ENCODE measurements around the gene SAFB2.

SAFB2 gene

GRCh38 chr19:5622465-5623396, at the start of gene SAFB2, which contains the start of gene SAFB:
TSS of gene SAFB2 (minus strand) at chr19:5622776. CDS start at chr19:5622715, 61 bp downstream.
TSS of gene SAFB (plus strand) at chr19:5623083. CDS start at chr19:5623206, 123 bp downstream.
- peak; percentile 99 for DNase-seq

GRCh38 chr19:5671600-5671999, 49.0 kb upstream of the SAFB2 start:
- no peak for DNase-seq

- no peak for DNase-seq
Measured at GRCh38 chr19:5669212-5669611, 46.6 kb upstream of the SAFB2 start.

DNA sequence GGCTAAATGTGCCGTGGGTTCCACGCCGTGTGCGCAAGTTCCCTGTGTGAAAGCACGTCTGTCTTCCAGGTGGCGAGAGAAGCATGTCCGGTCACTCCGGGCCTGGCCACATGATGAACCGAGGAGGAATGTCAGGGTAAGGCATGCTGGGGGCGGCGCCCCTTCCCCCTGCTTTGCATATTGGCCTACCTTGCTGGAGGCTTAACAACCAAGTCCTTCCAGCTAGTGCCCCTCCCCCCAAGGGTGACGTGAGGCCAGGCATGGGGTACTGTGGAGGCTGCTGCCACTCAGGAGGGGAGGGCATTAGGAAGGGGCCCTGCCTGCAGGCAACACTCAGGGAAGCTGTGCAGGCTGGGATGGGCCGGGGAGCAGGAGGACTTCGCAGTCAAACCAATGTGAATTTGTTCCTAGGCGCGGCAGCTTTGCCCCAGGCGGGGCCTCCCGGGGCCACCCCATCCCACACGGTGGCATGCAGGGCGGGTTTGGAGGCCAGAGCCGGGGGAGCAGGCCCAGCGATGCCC, 45.2 kb upstream of the SAFB2 start:
- DNase-seq, result no peak

- DNase-seq, result no peak
Measured at GRCh38 chr19:5666921-5667610, 44.5 kb upstream of the SAFB2 start.

DNA sequence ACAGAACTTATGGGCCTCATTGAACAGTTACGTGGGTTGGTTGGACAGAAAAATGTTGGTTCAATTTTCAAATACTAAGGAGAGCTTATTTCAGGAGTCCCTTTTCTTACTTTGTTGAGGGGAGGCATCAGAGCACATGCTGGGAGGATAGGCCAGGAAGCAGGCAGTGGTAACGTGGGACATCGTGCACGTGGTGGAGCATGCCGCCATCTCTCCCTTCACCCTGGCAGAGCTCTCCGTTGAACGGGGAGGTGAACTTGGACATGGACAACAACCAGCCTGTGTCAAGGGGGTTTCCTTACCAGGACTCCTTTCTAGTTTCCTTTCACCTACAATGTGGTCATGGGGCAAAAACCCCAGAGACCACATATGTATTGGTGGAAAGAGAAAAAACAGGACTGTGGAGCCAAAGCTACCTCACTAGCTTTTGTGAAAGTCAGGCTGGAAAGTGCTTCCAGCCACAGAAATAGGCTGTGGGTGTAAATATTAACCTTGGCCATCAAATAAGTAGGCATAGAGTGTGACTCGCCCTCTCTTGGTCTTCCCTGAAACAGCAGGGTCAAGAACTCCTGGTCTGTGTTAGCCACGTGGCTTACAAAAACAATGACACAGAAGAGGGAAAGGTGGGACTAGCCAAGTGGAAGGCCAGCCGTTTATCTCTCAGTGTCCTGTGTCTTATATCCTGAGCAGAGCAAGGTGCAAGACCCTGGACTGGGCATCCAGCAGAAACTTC, 43.4 kb upstream of the SAFB2 start:
- no peak for DNase-seq

DNA sequence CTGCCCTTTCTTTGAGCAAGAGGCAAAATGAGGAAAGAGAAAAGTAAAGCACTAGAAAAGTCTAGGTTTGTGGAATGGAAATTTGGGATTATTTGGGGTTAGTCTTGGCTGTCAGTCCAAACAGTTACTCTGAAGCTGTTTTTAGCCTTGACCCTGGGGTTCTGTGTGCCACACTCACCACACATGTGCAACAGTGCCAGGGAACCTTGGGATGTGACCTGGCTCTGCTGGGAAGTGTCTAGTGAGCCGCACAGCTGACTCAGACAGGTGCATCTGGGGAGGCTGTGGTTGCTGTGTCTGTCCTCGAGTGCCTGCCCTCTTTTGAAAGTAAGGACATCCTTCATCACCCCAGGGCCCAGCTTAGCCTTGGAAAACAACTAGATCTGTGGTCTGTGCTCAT, 41.9 kb upstream of the SAFB2 start:
- DNase-seq, result no peak

- no peak for DNase-seq
Measured at GRCh38 chr19:5663904-5664303, 41.3 kb upstream of the SAFB2 start.

- DNase-seq, result no peak
Measured at GRCh38 chr19:5661483-5661882, 38.9 kb upstream of the SAFB2 start.

DNA sequence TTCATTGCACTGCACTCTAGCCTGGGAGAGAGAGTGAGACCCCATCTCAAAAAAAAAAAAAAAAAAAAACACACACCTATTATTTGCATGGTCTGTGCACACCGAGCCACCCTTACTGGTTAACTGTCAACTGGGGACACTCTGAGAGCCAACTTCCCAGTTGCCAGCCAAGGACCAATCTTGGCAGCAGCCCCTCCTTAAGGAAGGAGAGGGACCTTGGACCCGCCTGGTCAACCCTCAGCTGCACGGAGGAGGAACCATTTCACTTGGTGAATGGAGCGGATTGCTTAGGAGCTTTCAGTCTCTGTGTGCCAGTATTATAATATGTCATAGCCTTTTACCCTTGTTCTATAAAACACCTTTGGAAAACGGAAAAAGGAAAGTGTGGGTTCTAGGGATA, 32.8 kb upstream of the SAFB2 start:
- DNase-seq, result no peak

GRCh38 chr19:5654931-5655330, 32.4 kb upstream of the SAFB2 start:
- DNase-seq, result no peak

GRCh38 chr19:5652261-5652660, 29.7 kb upstream of the SAFB2 start:
- DNase-seq, result no peak

DNA sequence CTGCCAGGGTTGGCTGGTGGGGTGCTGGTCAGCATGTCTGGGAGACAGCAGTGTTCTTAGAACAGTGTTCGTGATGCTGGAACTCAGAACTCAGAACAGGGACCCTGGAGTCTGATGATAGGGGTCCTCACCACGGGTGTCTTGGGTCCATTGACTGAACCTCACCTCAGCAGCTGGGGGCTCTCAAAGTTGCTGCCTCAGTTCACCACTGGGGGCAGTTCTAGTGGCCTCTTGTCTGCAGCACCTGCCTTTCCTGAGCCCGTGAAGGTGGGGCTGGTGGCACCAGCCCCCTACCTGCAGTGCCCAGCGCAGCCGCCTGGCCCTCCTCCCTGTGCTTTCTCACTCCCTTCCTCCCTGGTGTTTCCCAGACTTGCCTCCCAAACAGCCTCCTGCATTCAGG, 28.8 kb upstream of the SAFB2 start:
- DNase-seq, result no peak

GRCh38 chr19:5648464-5648863, 25.9 kb upstream of the SAFB2 start:
- no peak for DNase-seq

GRCh38 chr19:5646703-5647102, 24.1 kb upstream of the SAFB2 start:
- DNase-seq, result no peak

- DNase-seq, result peak; percentile 46
Measured at GRCh38 chr19:5645409-5645808, 22.8 kb upstream of the SAFB2 start.

DNA sequence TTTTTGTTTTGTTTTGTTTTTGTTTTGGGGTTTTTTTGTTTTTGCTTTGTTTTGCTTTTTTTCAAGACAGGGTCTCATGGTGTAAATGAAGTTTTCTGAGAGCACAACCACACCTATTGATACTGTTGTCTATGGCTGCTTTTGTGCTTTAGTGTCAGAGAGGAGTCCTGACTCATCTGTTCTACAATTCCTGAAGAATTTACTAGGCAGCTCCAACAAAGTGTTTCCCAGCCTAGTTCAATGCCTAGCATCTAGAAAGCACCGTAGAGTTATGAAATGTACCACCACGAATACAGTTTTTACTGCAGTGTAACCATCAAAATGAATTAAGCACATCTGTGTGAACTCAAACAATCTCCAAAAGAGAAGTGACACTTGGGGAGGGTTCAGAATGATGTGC, 21.5 kb upstream of the SAFB2 start:
- DNase-seq, result no peak

DNA sequence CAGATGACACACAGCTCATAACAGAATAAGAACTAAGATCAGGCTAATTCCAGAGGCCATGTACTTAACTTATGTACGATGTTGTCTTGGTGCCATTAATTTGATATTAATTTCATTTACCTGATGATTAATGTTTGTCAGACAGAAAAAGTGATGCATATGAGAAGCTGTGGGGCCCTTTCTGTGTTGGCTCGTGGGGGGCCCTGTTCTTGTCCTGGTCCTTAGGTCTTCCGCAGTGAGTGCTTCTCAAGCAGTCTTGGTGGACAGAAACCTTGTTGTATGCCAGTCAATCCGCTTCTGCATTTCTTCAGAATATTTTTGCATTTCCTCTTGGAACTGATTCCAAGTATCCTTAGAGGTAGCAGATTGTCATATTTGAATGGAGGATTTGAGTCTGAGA, 20.5 kb upstream of the SAFB2 start:
- DNase-seq, result no peak

DNA sequence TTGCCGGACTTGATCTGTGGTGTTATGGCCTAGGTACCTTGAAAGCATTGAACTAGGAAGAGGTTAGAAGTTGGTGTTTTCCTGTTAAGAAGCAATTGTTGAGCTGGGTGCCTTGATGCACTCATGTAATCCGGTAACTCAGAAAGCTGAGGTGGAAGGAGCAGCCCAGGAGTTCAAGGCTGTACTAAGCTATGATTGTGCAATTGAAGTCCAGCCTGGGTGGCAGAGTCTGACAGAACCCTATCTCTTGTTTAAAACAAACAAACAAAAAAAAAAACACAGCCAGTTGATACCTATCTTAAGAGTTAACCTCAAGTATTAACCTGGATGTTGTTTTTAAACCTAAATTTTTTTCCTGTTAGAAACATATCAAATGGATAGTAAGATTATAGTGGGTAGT, 19.6 kb upstream of the SAFB2 start:
- DNase-seq, result no peak

- no peak for DNase-seq
Measured at GRCh38 chr19:5641171-5641570, 18.6 kb upstream of the SAFB2 start.

DNA sequence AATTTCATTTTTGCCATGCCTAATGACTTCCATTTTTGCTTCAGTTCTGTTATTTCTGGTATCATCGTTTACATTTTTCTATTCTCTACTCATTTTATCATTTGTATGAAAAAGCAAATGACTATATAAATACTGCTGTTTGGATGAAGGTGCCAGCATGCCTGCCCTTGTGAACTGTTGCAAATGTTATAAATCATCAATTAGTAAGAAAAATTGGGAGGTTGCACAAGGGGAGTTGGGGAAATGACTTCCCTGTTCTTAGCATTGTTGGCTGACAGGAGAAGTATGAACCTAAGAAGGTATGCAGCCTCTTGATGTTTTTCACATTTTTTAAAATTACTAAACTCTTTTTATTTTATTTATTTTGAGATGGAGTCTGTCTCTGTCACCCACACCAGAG, 15.4 kb upstream of the SAFB2 start:
- DNase-seq, result no peak

GRCh38 chr19:5635427-5635826, 12.9 kb upstream of the SAFB2 start:
- no peak for DNase-seq

DNA sequence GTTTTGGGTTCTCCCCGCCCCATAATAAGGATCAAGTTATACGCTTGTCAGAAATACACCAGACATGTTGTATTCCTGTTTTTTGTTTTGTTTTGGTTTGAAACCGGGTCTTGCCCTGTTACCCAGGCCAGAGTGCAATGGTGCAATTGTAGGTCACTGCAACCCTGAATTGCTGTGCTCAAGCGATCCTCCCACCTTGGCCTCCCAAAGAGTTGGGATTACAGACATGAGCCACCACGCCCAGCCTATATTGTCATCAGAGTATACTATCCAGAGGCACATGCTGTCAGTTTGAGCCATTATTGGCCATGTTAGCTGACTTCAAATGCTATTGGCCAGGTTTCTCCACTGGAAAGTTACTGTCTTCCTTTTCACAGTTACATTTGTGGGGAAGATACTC, 10.1 kb upstream of the SAFB2 start:
- DNase-seq, result no peak

Data from NCI-H1436 (cell line).